ENCODE results near the gene CDH4. TPM values are rescaled to one million over a fixed set of nuclear protein-coding genes. Genes with fewer than 3 reads are reported as not detected.

CDH4 gene
- total RNA-seq, 1 donor from 2014 or later, result 8.9 TPM

DNA sequence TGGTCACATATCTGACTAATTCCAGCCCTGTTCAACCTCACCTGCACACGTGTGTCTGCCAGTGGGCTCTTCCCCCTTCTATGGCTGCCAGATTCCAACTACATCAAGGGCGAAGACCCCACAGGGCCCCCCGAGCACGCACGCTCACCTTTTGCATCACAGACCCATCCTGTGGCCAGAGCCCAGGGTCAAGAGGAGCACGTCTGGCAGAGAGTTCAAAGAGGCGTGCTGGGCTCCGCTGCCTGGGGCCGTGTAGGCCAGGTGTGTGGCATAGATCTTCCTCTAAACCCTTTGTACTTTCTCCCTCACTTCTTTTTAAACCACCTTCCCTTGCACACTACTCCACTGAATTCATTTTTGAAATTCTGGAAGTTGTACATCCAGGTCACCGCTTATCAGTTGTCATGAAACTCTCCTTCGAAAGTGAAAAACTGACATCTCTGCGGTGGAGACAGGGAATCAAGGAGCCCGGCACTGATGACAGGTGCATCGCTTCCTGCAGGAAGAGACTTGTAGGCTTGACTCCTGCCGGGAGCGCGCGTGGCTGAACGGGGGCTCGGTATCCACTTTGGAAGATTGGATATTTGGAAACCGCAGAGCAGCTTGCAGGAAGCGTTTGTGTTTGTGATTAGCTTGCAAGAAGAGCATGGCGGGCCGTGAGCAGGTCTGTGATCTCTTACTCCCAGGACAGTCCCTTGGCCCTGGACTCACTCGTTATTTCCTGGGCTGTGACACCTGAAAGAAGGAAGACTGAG is 397.2 kb downstream of the CDH4 start:
- no peak for TF ChIP-seq CTCF (conservative IDR thresholded peaks at IDR 0.05)
- H3K36me3 Mint-ChIP-seq (ENCODE audit: low read depth), result no peaks in the 10 kb centered on the region
- no peaks in the 10 kb centered on the region for H3K27me3 Mint-ChIP-seq (ENCODE audit: low read depth)
- no peak overlapping the region for H3K27ac Mint-ChIP-seq (ENCODE audit: unreplicated experiment)
- H3K9me3 Mint-ChIP-seq, result no peaks in the 10 kb centered on the region
- DNase-seq (ENCODE audit: low read depth, low spot score), result no peak
- H3K4me3 Mint-ChIP-seq, result no peak overlapping the region
- peaks cover 32% of the 10 kb centered on the region for H3K4me1 Mint-ChIP-seq

- Mint-ChIP-seq H3K36me3 (ENCODE audit: low read depth) (no peaks in the 10 kb centered on the region), H3K4me1 (peaks cover 31% of the 10 kb centered on the region), H3K27ac (ENCODE audit: unreplicated experiment) (no peak overlapping the region), H3K4me3 (no peak overlapping the region), H3K27me3 (ENCODE audit: low read depth) (no peaks in the 10 kb centered on the region), H3K9me3 (no peaks in the 10 kb centered on the region)
- no peak for TF ChIP-seq CTCF (conservative IDR thresholded peaks at IDR 0.05)
- DNase-seq (ENCODE audit: low read depth, low spot score), result no peak
These were observed 397.8 kb downstream of the CDH4 start for GRCh38 chr20:61649860-61650162.

DNA sequence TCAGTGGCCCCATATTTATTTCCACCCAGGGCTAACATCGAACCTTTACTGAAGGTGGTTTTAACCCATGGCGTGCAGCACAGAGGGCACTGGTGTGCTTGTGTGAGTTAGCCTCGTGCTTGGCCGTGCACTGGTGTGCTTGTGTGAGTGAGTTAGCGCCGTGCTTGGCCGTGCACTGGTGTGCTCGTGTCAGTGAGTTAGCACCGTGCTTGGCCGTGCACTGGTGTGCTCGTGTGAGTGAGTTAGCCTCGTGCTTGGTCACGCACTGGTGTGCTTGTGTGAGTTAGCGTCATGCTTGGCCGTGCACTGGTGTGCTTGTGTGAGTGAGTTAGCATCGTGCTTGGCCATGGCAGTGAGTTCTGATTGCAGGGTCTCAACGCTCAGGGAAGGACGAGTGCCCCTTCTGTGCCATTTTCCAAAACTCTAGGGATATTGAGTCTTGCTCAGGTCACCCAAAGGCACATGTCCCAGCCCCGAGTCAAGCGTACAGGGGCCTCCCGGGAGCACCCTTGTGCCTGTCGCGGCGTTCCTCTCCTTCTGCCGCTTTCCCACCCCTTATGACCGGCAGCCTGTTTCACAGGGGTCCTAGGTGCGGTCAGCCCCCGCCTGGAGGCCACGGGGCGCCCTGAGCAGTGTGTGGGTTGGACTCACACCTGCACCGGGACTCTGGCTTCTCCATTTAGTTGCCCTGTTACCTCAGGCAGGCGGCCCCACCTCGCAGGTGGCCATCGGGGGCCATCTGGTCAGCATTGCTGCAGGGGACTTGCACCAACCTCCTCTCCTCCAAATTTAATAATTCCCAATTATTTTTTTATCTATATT is 399.1 kb downstream of the CDH4 start:
- no peak for TF ChIP-seq CTCF (conservative IDR thresholded peaks at IDR 0.05)
- DNase-seq (ENCODE audit: low read depth, low spot score), result no peak
- Mint-ChIP-seq H3K27me3 (ENCODE audit: low read depth) (no peaks in the 10 kb centered on the region), H3K27ac (ENCODE audit: unreplicated experiment) (no peak overlapping the region), H3K4me3 (no peak overlapping the region), H3K4me1 (peaks cover 28% of the 10 kb centered on the region), H3K9me3 (no peaks in the 10 kb centered on the region), H3K36me3 (ENCODE audit: low read depth) (no peaks in the 10 kb centered on the region)

GRCh38 chr20:61652146-61652545 is 400.1 kb downstream of the CDH4 start:
- no peak for DNase-seq (ENCODE audit: low read depth, low spot score)
- H3K9me3 Mint-ChIP-seq, result no peaks in the 10 kb centered on the region
- peaks cover 26% of the 10 kb centered on the region for H3K4me1 Mint-ChIP-seq
- H3K36me3 Mint-ChIP-seq (ENCODE audit: low read depth), result no peaks in the 10 kb centered on the region
- TF ChIP-seq CTCF (conservative IDR thresholded peaks at IDR 0.05), result no peak
- no peak overlapping the region for H3K27ac Mint-ChIP-seq (ENCODE audit: unreplicated experiment)
- H3K4me3 Mint-ChIP-seq, result no peak overlapping the region
- no peaks in the 10 kb centered on the region for H3K27me3 Mint-ChIP-seq (ENCODE audit: low read depth)

GRCh38 chr20:61654726-61655125 is 402.7 kb downstream of the CDH4 start:
- Mint-ChIP-seq H3K4me3 (no peak overlapping the region), H3K4me1 (peaks cover 10% of the 10 kb centered on the region), H3K27me3 (ENCODE audit: low read depth) (no peaks in the 10 kb centered on the region), H3K27ac (ENCODE audit: unreplicated experiment) (no peak overlapping the region), H3K9me3 (no peaks in the 10 kb centered on the region), H3K36me3 (ENCODE audit: low read depth) (no peaks in the 10 kb centered on the region)
- TF ChIP-seq CTCF (conservative IDR thresholded peaks at IDR 0.05), result no peak
- DNase-seq (ENCODE audit: low read depth, low spot score), result no peak

Data from neural crest cell (in vitro differentiated cells).